GM19467 (cell line): ENCODE results near the gene TTLL9.

Experiments
- ATAC-seq: cut with Tn5 transposase; IDR thresholded peaks from one replicate; pipeline ENCODE4 v1.9.1; 2021; ENCODE audit warnings: mild to moderate bottlenecking, moderate library complexity; ENCODE audit not compliant: unreplicated experiment

TTLL9 gene

GRCh38 chr20:31836853-31837608 is 33.4 kb upstream of the TTLL9 start:
- ATAC-seq, result no peak

- no peak for ATAC-seq
These were observed 32.5 kb upstream of the TTLL9 start for GRCh38 chr20:31837896-31838397.

GRCh38 chr20:31838646-31839292 is 31.7 kb upstream of the TTLL9 start:
- ATAC-seq, result no peak

- no peak for ATAC-seq
These were observed 30.5 kb upstream of the TTLL9 start for GRCh38 chr20:31839782-31840487.

- no peak for ATAC-seq
These were observed 29.3 kb upstream of the TTLL9 start for GRCh38 chr20:31840906-31841816.

GRCh38 chr20:31841928-31842327 is 28.5 kb upstream of the TTLL9 start:
- no peak for ATAC-seq

- no peak for ATAC-seq
These were observed 27.8 kb upstream of the TTLL9 start for GRCh38 chr20:31842471-31843157.

GRCh38 chr20:31843288-31843687 is 27.1 kb upstream of the TTLL9 start:
- no peak for ATAC-seq

- ATAC-seq, result no peak
These were observed 26.6 kb upstream of the TTLL9 start for GRCh38 chr20:31843881-31844280.

- no peak for ATAC-seq
These were observed 25.6 kb upstream of the TTLL9 start for GRCh38 chr20:31844737-31845299.

GRCh38 chr20:31845300-31845863 is 25.1 kb upstream of the TTLL9 start, which contains the start of gene FOXS1:
FOXS1 (minus strand) TSS chr20:31845604; CDS start chr20:31845542, 62 bp downstream.
- ATAC-seq, result no peak

GRCh38 chr20:31846793-31847138 is 23.7 kb upstream of the TTLL9 start:
- ATAC-seq, result no peak

GRCh38 chr20:31848088-31848999 is 22.1 kb upstream of the TTLL9 start:
- no peak for ATAC-seq

- ATAC-seq, result no peak
These were observed 21.0 kb upstream of the TTLL9 start for GRCh38 chr20:31849306-31849930.

- ATAC-seq, result no peak
These were observed 19.0 kb upstream of the TTLL9 start for GRCh38 chr20:31851240-31851955.

- ATAC-seq, result no peak
These were observed 17.0 kb upstream of the TTLL9 start for GRCh38 chr20:31853481-31853880.

GRCh38 chr20:31856516-31856915 is 13.9 kb upstream of the TTLL9 start:
- ATAC-seq, result no peak
